Right lung (tissue), 10 donors: ENCODE measurements around the gene FAM200B. TPM values are rescaled to one million over a fixed set of nuclear protein-coding genes. Genes with fewer than 3 reads are reported as not detected.

Experiments
- DNase-seq, 2 donors: peaks; one replicate each; pipeline ENCODE4 v3.0.0-alpha.2; 2013
- long read RNA-seq, 8 donors: transcript quantifications; one replicate each; lab custom pipeline, GENCODE V29; 2026
- polyA plus RNA-seq, 5 donors: library from polyadenylated mRNA; unstranded; fragments of 120-200 nt; gene quantifications; one replicate each; pipeline versions ENCODE4 v1.2.1 to v1.2.3, GENCODE V29; 2013; ENCODE audit warnings: inconsistent platforms in 1 of 5, low replicate concordance in 1 of 5; ENCODE audit not compliant: insufficient read length in 5 of 5, insufficient read depth in 1 of 5

FAM200B gene
- 10 to 100 TPM; 39.5 to 57.4 (median 54.0) TPM for polyA plus RNA-seq
- long read RNA-seq, donor 1, full-length matches to known transcripts, result 41 of 41 reads
- long read RNA-seq, donor 1, partial matches to known transcripts, result 0 of 41 reads
- long read RNA-seq, donor 1, other reads (novel, unspliced or antisense), result 0 of 41 reads
- long read RNA-seq, donor 2, full-length matches to known transcripts, result 24 of 24 reads
- long read RNA-seq, donor 2, partial matches to known transcripts, result 0 of 24 reads
- long read RNA-seq, donor 2, other reads (novel, unspliced or antisense), result 0 of 24 reads
- long read RNA-seq, donor 3, full-length matches to known transcripts, result 28 of 36 reads
- long read RNA-seq, donor 3, partial matches to known transcripts, result 8 of 36 reads
- long read RNA-seq, donor 3, other reads (novel, unspliced or antisense), result 0 of 36 reads
- long read RNA-seq, donor 4, full-length matches to known transcripts, result 21 of 21 reads
- long read RNA-seq, donor 4, partial matches to known transcripts, result 0 of 21 reads
- long read RNA-seq, donor 4, other reads (novel, unspliced or antisense), result 0 of 21 reads
- long read RNA-seq, donor 5, full-length matches to known transcripts, result 41 of 52 reads
- long read RNA-seq, donor 5, partial matches to known transcripts, result 11 of 52 reads
- long read RNA-seq, donor 5, other reads (novel, unspliced or antisense), result 0 of 52 reads
- long read RNA-seq, donor 6, full-length matches to known transcripts, result 29 of 34 reads
- long read RNA-seq, donor 6, partial matches to known transcripts, result 5 of 34 reads
- long read RNA-seq, donor 6, other reads (novel, unspliced or antisense), result 0 of 34 reads
- long read RNA-seq, donor 7, full-length matches to known transcripts, result 15 of 15 reads
- long read RNA-seq, donor 7, partial matches to known transcripts, result 0 of 15 reads
- long read RNA-seq, donor 7, other reads (novel, unspliced or antisense), result 0 of 15 reads
- long read RNA-seq, donor 8, full-length matches to known transcripts, result 14 of 14 reads
- long read RNA-seq, donor 8, partial matches to known transcripts, result 0 of 14 reads
- long read RNA-seq, donor 8, other reads (novel, unspliced or antisense), result 0 of 14 reads

DNA sequence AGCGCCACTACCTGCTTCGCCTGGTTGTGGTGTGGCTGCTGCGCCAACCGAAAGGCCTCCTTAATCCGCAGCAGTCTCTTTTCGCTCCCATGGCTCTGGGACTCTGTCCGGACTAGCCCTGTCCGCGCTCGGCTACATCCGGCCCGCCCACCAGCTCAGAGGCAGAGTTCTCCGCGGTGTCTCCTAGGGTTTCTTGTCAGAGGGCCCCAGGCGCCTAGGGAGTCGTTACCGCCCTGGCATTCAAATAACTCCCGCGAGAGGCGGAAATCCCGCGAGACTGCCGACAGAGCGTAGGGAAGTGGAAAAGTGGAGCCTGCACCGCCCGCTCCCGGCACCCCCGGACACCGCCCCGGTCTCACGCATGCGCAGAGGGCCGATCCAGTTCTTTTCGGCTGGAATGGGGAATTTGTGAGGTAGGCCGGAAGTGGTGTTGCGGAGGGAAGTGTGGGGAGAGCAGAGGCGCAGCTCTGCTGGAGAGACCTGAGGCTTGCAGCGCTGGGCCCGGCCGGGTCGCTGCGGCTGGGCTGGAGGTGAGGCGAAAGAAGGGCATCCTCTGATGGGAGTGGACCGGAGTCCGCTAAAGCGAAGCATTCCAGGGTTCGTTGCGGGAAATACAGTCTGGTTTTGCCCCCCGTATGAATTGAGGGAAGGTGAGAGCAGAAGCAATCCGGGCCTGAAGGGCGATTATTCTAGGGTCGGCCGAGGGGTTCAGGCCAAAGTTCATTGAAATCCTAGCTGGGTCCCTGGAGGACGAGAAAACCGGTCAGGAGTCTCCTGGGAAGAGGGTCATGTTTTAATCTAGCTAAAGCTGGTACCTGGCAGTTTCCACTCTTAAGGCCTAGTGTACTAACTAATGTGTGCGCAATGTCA, at the start of gene FAM200B:
TSS of gene FAM200B (plus strand) at position 456 of the 870 bp plus-strand sequence. CDS start 5,151 bp downstream, outside the sequence.
- DNase-seq, result peak; percentile 98 to 99

DNA sequence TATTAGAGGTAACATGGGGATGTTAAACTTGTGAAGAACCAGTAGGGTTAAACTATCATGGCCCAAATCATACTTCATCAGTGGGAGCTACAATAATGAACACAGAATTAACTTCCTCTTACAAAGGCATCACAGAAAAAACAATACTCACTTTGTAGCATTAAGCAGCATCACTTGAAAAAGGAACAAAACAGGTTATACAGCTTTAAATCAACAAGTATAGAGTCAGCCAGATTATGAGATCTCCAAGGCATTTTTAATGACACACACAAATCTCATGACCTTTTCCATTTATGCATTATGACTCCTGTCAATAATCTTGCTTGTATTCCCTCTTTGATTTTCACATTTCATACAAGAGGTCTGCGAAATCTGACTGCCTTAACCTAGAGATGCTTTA, 44.8 kb upstream of the FAM200B start:
- no peak for DNase-seq

GRCh38 chr4:15638418-15638817, 43.2 kb upstream of the FAM200B start:
- no peak for DNase-seq

GRCh38 chr4:15648600-15648999, 33.0 kb upstream of the FAM200B start:
- no peak for DNase-seq

DNA sequence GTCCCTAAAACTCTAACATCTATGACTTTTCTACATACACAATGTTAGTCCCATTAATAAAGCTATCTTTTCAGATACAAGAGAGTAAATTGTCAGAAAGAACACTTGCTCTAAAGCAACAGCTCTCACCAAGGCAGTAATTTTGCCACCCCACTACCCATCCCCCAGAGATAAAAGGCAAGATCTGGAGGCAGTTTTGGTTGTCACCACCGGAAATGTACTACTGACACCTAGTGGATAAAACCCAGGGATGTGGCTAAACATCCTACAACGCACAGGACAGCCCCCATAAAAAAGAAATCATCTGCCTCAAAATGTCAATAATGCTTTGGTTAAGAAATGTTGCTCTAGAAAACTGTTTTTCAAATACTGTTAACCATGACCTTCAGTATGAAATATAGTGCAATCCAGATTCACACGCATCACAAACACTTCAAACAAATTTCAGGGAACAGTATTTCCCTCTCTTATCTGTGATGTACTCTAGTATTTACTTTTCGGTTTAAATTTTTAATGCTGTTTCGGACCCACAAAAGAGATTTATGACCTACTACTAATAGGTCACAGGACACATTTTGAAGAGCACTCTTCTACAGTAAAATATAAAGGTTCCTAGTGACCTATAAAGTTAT, 31.6 kb upstream of the FAM200B start:
- DNase-seq, result no peak

DNA sequence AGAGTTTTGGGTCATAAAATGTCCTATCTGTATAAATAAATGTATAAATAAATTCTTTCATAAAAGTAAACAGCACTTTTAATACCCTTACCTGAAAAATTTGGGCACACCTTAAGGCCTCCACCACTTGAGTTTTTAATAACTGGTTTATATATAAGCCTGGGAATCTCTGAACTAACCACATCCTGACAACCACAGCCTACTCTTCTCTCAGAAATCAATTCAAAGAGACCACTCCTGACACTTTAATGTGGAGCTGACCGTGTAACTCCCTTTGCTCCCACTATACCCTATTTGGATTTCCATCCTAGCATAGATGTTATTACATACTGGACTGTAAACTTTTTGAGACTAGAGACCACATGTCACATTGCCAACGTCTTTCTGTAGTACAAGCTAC, 30.0 kb upstream of the FAM200B start:
- DNase-seq, result no peak

DNA sequence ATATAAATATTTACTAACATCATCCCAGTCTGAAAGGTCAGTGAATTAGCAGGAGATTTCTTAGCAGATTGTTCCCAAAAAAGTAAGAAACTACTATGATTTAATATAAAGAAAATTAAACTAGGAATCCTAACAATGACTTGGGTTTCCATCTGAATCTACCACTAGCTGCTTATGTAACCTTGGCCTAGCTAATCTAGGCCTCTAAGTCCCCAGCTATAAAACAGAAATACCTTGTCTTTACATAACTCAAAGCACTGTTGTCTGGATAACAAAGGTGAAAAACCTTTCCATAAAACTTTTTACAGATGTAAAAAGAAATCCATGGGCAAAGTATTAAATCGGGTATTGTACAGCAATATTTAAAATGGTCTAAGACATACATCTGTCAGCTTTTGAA, 29.4 kb upstream of the FAM200B start:
- DNase-seq, result no peak

DNA sequence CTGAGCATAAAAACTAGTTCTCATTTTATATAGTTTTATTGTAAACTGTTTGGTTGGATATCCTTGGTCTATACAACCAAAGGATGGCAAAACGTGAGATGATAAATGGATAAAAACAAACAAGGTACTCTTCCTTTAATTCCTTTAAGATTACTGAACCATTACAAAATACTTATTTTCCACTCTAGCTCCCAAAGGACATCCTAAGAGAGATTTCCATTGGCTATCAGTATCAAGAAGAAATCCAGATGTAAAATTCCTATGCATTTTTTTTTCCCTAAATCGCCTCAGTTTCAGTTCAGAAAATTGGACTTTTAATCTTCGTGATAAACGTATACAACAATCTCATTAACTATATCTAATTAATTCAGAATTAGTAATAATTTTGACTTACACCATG, 28.8 kb upstream of the FAM200B start:
- DNase-seq, result no peak

- DNase-seq, result no peak
Observed at GRCh38 chr4:15653420-15653819, 28.2 kb upstream of the FAM200B start.

DNA sequence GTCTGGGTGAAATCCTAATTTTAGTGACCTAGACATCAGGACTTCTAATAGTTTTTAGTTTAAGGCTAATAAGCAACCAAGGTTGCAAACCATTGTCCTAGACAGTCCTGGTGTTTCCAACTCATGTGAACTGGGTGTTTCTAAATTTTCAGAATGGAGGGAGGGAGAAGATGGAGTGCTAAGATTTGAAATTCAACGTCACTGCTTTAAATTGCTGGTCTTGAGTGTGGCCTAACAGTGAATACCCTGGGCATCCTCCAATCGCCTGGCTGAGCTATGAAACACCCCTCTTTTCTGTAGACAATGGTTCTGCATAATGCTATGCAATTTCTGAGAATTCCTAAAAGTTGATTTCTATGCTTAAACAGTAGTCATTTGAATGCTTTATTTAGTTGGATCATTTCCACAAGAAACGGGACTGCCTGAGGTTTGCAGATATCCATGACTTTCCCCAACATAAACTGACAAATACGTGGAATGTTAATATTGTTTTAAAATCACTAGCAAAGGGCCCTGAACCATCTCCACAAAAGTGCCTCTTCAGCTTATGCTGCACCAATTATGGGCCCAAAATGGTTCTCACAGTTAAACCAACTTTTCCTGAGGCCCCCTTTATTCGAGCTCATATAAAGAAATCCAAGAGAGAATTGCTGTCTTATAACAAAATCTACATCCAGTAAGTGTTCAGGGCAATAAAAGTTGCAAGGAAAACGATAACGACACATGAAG, 27.6 kb upstream of the FAM200B start:
- DNase-seq, result peak; percentile 41 to 55

- DNase-seq, result peak; percentile 44 to 53
Observed at GRCh38 chr4:15654593-15655222, 26.9 kb upstream of the FAM200B start.

- peak; percentile 88 to 90 for DNase-seq
Observed at GRCh38 chr4:15655223-15656037, 26.2 kb upstream of the FAM200B start, which contains the start of gene FBXL5. TSS of gene FBXL5 (minus strand) at chr4:15655357. CDS start at chr4:15655287, 70 bp downstream.

GRCh38 chr4:15656038-15656470, 25.6 kb upstream of the FAM200B start:
- peak in 1 of 2 donors; percentile 32 for DNase-seq

- no peak for DNase-seq
Observed at GRCh38 chr4:15657366-15657765, 24.3 kb upstream of the FAM200B start.

DNA sequence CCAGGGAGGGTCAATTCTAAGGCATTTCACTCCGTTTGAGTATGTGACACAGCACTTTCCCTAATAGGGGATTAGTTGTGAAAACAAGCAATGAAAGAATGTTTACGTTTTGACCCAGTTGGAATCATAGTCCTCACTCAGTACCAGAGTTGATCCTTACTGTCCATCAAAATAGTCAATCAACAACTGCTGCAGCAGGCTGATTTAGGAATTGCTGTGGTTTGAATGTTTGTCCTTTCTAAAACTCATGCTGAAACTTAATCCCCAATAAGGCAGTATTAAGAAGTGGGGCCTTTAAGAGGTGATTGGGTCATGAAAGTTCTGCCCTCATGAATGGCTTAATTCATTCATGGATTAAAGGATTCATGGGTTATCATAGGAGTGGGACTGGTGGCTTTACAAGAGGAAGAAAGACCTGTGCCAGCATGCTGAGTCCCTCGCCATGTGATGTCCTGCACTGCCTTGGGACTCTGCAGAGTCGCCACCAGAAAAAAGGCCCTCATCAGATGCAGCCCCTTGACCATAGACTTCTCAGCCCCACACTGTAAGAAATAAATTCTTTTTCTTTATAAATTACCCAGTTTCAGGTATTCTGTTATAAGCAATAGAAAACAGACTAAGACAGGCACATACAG, 23.4 kb upstream of the FAM200B start:
- no peak for DNase-seq

- DNase-seq, result no peak
Observed at GRCh38 chr4:15658781-15659180, 22.8 kb upstream of the FAM200B start.

GRCh38 chr4:15659768-15660570, 21.7 kb upstream of the FAM200B start:
- DNase-seq, result no peak
